Ectodermal cell (in vitro differentiated cells): Measurements from ENCODE around the gene APOD.

Experiments used
- H3K27ac ChIP-seq: 2 replicates; pipeline ENCODE4 v1.7.0; 2013; ENCODE audit warnings: mild to moderate bottlenecking, low read depth, low read length; ENCODE audit not compliant: insufficient read depth, poor library complexity, severe bottlenecking
- H3K27me3 ChIP-seq: 2 replicates; pipeline ENCODE4 v1.7.0; 2013; ENCODE audit warnings: mild to moderate bottlenecking, low read length; ENCODE audit not compliant: insufficient read depth, control insufficient read depth, poor library complexity, severe bottlenecking
- H3K36me3 ChIP-seq: one replicate; pipeline ENCODE4 v1.7.0; 2013; ENCODE audit warnings: low read length; ENCODE audit not compliant: control insufficient read depth, insufficient read depth
- H3K4me1 ChIP-seq: one replicate; pipeline ENCODE4 v1.7.0; 2013; ENCODE audit warnings: low read length; ENCODE audit not compliant: control insufficient read depth, insufficient read depth
- H3K4me3 ChIP-seq: 2 replicates; pipeline ENCODE4 v1.7.0; 2013; ENCODE audit warnings: low read depth, low read length, control low read depth; ENCODE audit not compliant: insufficient read depth
- H3K9me3 ChIP-seq: 2 replicates; pipeline ENCODE4 v1.7.0; 2013; ENCODE audit warnings: mild to moderate bottlenecking, low read length, moderate library complexity; ENCODE audit not compliant: control insufficient read depth
- WGBS, 2 experiments: methylation state at CpG; one replicate each; pipeline ENCODE4 v1.1.7; 2013; ENCODE audit warnings: missing lambda C conversion rate in 2 of 2; 5-methylcytosine and 5-hydroxymethylcytosine counted together

Gene APOD

DNA sequence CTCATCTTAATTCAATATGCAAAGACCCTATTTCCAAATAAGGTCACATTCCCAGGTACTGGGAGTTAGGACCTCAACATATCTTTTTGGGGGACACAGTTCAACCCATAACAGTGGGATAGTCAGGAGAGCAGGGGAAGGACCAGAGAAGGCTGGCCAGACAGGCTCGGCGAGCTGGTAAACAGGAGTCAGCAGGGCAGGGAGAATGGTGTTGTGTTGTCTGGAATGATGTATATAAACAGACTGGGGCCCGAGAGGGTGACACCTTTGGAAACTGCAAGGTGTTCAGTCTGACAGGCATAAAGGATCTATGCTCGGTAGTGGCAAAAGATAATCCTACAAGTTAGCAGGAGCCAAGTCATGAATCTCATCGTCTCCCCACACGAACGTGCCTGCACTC is 30.5 kb downstream of the APOD start:
- no peaks in the 10 kb centered on the region for H3K9me3 ChIP-seq
- H3K36me3 ChIP-seq: no peaks in the 10 kb centered on the region
- H3K27ac ChIP-seq: no peak overlapping the region
- H3K27me3 ChIP-seq: no peaks in the 10 kb centered on the region
- no peak overlapping the region for H3K4me3 ChIP-seq
- peaks cover 5% of the 10 kb centered on the region for H3K4me1 ChIP-seq
- 91 to 92% methylated on average over 7 of the region's 7 CpGs for WGBS, 2 experiments

DNA sequence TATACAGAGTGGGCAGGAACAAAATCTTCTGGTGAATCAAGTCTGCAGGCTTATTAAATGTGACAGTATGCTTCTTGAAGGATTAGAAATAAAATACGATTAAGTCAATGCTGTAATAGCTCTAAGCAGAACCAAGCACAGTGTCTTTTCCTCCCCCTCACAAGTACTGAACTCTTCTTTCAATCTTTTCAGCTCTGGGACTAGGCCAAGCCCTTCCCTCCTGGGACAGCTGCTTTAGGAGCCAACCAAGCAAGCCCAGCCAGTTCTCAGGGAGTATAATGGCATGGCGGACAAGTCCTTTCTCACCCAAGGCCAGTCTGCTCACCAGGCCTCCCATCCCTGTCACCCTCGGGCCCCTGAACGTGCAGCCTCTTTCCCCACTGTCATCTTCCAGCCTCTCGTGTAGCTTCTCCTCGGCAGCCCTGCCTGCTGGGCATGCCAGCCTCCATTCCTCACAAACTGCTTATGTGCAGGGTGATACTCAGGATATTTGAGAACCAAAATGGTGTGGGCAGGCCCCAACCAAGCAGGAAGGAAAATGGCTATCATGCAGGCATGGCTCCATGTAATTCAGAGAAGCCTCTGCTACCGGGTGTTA is 32.3 kb downstream of the APOD start:
- Histone ChIP-seq H3K4me1 (peaks cover 5% of the 10 kb centered on the region), H3K4me3 (no peak overlapping the region), H3K36me3 (no peaks in the 10 kb centered on the region), H3K27ac (no peak overlapping the region), H3K9me3 (no peaks in the 10 kb centered on the region), H3K27me3 (no peaks in the 10 kb centered on the region)
- 90 to 91% methylated on average over 7 of the region's 7 CpGs for WGBS, 2 experiments

DNA sequence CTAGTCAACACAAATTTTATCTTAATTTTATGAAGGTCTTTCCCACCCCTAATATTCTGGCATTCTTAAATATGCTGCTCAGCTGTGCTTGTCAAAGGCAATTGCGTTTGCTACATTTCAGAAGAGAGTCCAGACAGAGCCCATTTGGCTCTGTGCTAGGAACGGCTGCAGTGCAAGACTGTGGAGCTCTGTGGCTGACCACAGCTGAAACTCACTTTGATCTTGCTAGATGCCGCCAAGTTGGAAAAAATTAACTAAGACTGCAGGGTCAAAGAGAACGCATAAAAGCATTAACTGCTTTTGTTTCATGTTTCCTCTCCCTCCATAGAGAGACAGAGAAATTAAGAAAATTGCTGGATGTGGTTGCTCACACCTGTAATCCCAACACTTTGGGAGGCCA is 33.0 kb downstream of the APOD start:
- whole genome bisulfite sequencing, 2 experiments: 92 to 96% methylated on average over 4 of the region's 4 CpGs
- peaks cover 5% of the 10 kb centered on the region for H3K4me1 ChIP-seq
- H3K27ac ChIP-seq: no peak overlapping the region
- H3K9me3 ChIP-seq: no peaks in the 10 kb centered on the region
- H3K36me3 ChIP-seq: no peaks in the 10 kb centered on the region
- no peak overlapping the region for H3K4me3 ChIP-seq
- H3K27me3 ChIP-seq: no peaks in the 10 kb centered on the region

DNA sequence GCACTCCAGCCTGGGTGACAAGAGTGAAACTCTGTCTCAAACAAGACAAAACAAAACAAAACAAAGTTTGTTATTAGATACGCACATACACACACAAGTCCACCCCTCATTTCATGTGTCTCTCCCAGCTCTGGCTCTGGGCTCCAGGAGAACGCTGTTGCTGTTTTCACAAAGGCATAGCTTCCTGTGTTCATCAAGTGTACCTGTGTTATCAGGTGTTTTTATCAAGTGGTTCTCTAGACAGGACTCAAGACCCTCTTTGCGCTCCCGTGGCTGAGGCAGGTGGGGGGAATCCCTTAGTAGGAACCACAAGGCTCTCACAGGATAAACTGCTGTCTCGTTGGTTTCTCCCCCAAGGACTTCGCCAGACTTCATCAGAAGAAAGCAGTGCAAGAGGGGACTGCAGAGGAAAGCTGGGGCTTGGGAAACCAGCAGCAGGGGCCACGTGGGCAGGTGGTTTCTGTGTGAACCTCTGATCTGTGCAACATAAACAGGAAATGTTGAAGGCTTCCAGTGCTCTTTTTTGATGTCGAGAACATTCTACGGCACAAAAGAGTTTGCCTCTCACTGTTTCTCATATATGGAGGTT is 33.7 kb downstream of the APOD start:
- peaks cover 1% of the 10 kb centered on the region for H3K27me3 ChIP-seq
- H3K9me3 ChIP-seq: no peaks in the 10 kb centered on the region
- H3K4me1 ChIP-seq: peaks cover 5% of the 10 kb centered on the region
- WGBS, 2 experiments: 87 to 89% methylated on average over 9 of the region's 9 CpGs
- H3K36me3 ChIP-seq: no peaks in the 10 kb centered on the region
- H3K4me3 ChIP-seq: no peak overlapping the region
- H3K27ac ChIP-seq: no peak overlapping the region

DNA sequence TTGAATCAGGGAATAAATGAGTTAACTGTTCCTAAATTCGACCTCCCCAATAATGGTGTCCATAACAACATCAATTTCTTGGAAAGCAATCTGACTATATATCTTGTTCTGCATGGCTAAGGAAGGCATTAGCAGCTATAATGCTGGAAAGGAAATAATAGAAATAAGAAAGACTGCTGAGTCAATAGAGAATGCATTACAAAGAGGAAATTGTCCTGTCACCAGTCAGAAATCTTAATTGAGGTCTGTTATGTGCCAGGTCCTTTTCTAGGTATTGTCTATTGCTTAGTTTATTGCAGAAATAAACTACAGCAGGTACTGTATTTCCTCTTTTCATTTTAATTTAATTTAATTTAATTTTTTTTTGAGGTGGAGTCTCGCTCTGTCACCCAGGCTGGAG is 34.8 kb downstream of the APOD start:
- H3K36me3 ChIP-seq: no peaks in the 10 kb centered on the region
- peaks cover 12% of the 10 kb centered on the region for H3K27me3 ChIP-seq
- no peaks in the 10 kb centered on the region for H3K9me3 ChIP-seq
- H3K4me1 ChIP-seq: peaks cover 5% of the 10 kb centered on the region
- 80 to 88% methylated on average over 2 of the region's 2 CpGs for WGBS, 2 experiments
- H3K4me3 ChIP-seq: no peak overlapping the region
- no peak overlapping the region for H3K27ac ChIP-seq

DNA sequence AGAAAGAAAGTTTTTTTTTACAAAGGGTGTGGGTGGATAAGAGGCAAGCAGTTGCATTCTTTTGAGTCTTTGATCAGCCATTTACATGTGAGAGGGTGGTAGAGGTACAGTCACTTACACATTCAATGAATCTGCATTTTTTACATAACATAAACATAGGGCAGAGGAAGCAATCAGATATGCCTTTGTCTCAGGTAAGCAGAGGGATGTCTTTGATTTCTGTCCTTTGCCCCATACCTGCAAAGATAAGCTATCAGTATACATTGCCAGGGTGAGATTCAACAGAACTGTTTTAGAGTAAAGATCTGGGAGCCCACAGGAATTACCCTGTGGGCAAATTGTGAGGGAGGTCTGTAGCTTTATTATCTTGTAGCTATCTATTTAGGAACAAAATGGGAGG is 35.2 kb downstream of the APOD start:
- peaks cover 5% of the 10 kb centered on the region for H3K4me1 ChIP-seq
- H3K36me3 ChIP-seq: no peaks in the 10 kb centered on the region
- H3K27me3 ChIP-seq: peaks cover 17% of the 10 kb centered on the region
- H3K9me3 ChIP-seq: no peaks in the 10 kb centered on the region
- no peak overlapping the region for H3K27ac ChIP-seq
- no peak overlapping the region for H3K4me3 ChIP-seq

DNA sequence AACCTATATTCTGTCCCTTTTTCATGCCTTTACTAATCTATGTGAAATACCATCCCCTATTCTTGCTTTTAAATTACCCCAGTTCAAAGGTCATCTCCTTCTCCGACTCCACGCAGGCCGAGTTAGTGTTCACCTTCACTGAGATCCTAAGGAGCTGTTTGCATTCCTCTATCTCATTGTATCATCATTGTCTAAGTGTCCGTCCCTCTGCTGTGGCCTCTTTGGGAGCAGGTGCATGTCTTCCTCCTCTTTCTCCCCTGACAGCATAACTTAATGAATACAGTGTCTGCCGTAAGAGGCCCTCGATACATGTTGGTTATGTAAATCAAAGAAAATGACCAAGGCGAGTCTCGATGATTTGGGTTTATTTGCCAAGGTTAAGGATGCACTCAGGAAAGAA is 35.7 kb downstream of the APOD start:
- 58 to 66% methylated on average over 8 of the region's 8 CpGs for WGBS, 2 experiments
- H3K27ac ChIP-seq: no peak overlapping the region

DNA sequence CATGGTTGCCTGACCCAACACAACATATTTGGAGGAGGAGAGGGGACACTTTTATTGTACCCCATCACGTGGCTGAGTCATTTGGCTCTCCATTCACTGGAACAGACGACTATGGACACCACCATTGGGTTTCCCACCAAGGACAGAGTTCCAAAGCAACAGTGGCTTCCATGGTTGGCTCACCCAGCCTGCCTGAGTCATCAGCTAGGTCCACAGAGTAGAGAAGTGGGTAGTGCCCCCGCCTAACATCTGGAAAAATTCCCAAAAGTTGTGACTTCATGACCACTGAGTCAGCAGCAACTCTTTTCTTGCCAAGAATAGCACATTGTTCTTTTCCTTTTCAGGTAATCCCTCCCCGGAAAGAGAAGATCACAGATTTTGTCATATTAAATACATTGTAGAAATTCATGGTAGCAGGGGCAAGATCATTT is 37.6 kb downstream of the APOD start:
- no peak overlapping the region for H3K4me3 ChIP-seq
- peaks cover 5% of the 10 kb centered on the region for H3K4me1 ChIP-seq
- no peaks in the 10 kb centered on the region for H3K36me3 ChIP-seq
- H3K27ac ChIP-seq: no peak overlapping the region
- peaks cover 30% of the 10 kb centered on the region for H3K27me3 ChIP-seq
- H3K9me3 ChIP-seq: no peaks in the 10 kb centered on the region
- WGBS, 2 experiments: 78 to 81% methylated on average over 3 to 4 of the region's 4 CpGs

More for the DNA sequence above, 35.7 kb downstream of the APOD start:
- H3K36me3 ChIP-seq: no peaks in the 10 kb centered on the region
- no peak overlapping the region for H3K4me3 ChIP-seq
- H3K4me1 ChIP-seq: peaks cover 5% of the 10 kb centered on the region
- H3K9me3 ChIP-seq: no peaks in the 10 kb centered on the region
- H3K27me3 ChIP-seq: peaks cover 19% of the 10 kb centered on the region

DNA sequence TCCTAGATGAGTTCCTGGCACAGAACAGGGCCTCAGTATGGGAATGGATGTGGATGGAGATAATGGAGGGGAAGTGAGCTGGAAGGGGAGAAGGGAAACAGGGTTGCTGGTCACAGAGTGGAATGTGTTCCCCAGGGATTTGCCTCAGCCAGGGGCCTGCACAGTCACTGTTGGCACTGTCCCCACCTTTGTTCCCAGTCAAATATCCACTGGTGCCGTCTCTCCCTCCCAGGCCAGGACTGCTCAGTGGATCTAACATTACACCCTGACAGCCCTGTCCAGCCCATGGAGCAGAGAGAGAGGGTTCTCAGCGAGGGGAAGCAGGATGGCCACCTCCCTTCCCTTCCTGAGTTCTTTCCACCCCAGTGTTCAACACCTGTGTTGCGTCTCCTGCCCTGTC is 39.1 kb downstream of the APOD start:
- 85 to 92% methylated on average over 3 of the region's 3 CpGs for WGBS, 2 experiments
- no peak overlapping the region for H3K4me3 ChIP-seq
- peaks cover 30% of the 10 kb centered on the region for H3K27me3 ChIP-seq
- no peaks in the 10 kb centered on the region for H3K9me3 ChIP-seq
- peaks cover 5% of the 10 kb centered on the region for H3K4me1 ChIP-seq
- H3K27ac ChIP-seq: no peak overlapping the region
- H3K36me3 ChIP-seq: no peaks in the 10 kb centered on the region

DNA sequence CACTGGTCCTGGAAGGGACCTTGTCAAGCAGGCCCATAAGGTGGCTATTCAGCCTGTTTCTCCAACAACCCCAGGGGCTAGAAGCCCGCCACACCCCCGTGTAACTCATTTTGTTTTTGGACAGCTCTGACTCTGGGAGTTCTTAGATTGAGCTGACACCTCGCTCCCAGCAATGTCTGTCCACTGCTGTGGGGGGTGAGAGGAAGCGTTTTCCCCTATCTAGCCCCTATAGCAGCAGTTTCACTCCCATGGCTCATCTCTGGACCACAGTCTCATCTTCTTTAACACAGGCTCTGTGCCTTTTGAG is 39.6 kb downstream of the APOD start:
- Histone ChIP-seq H3K9me3 (no peaks in the 10 kb centered on the region), H3K4me3 (no peak overlapping the region)
- 74 to 75% methylated on average over 4 of the region's 4 CpGs for WGBS, 2 experiments

More for the DNA sequence above, 39.6 kb downstream of the APOD start:
- H3K36me3 ChIP-seq: no peaks in the 10 kb centered on the region
- H3K27ac ChIP-seq: no peak overlapping the region
- H3K27me3 ChIP-seq: peaks cover 30% of the 10 kb centered on the region
- H3K4me1 ChIP-seq: peaks cover 5% of the 10 kb centered on the region
